Mesothelial cell of epicardium (in vitro differentiated cells): ENCODE data around the gene TEFM. TPM values are rescaled to one million over a fixed set of nuclear protein-coding genes. Genes with fewer than 3 reads are reported as not detected.

Experiments used
- DNase-seq, 2 experiments: peaks; one replicate each; pipeline ENCODE4 v3.0.0; 2021; ENCODE audit warnings: low spot score in 2 of 2; ENCODE audit not compliant: unreplicated experiment in 2 of 2
- H3K27ac Mint-ChIP-seq: 2 replicates; pipeline ENCODE4 v1.8.0; 2021; ENCODE audit warnings: mixed read lengths
- H3K27me3 Mint-ChIP-seq: 2 replicates; pipeline ENCODE4 v1.8.0; 2021; ENCODE audit warnings: low read depth, mixed read lengths
- H3K36me3 Mint-ChIP-seq: 2 replicates; pipeline ENCODE4 v1.8.0; 2021; ENCODE audit warnings: mixed read lengths
- H3K4me1 Mint-ChIP-seq: 2 replicates; pipeline ENCODE4 v1.8.0; 2021; ENCODE audit warnings: mixed read lengths
- H3K4me3 Mint-ChIP-seq: 2 replicates; pipeline ENCODE4 v1.8.0; 2021; ENCODE audit warnings: mild to moderate bottlenecking, moderate library complexity, mixed read lengths
- H3K9me3 Mint-ChIP-seq: 2 replicates; pipeline ENCODE4 v1.8.0; 2021; ENCODE audit warnings: mixed read lengths
- total RNA-seq: library from RNA; stranded (reverse); gene quantifications from 3 replicates; pipeline ENCODE4 v1.2.1, GENCODE V29; 2021
- TF ChIP-seq, protein P1 (sequence below): fragments of 200-600 bp; sonication (generic); IDR thresholded peaks from one replicate; pipeline ENCODE4 v1.5.0; 2021; ENCODE audit warnings: antibody characterized with exemption; ENCODE audit not compliant: unreplicated experiment

The TEFM gene
- total RNA-seq, 1 donor from 2014 or later: 18.2 TPM

GRCh38 chr17:30854146-30854545, 51.9 kb downstream of the TEFM start:
- Mint-ChIP-seq H3K4me1 (no peaks in the 10 kb centered on the region), H3K4me3 (no peak overlapping the region), H3K36me3 (peaks cover 28% of the 10 kb centered on the region), H3K27ac (no peak overlapping the region), H3K27me3 (no peaks in the 10 kb centered on the region), H3K9me3 (no peaks in the 10 kb centered on the region)
- TF ChIP-seq, protein P1, sequence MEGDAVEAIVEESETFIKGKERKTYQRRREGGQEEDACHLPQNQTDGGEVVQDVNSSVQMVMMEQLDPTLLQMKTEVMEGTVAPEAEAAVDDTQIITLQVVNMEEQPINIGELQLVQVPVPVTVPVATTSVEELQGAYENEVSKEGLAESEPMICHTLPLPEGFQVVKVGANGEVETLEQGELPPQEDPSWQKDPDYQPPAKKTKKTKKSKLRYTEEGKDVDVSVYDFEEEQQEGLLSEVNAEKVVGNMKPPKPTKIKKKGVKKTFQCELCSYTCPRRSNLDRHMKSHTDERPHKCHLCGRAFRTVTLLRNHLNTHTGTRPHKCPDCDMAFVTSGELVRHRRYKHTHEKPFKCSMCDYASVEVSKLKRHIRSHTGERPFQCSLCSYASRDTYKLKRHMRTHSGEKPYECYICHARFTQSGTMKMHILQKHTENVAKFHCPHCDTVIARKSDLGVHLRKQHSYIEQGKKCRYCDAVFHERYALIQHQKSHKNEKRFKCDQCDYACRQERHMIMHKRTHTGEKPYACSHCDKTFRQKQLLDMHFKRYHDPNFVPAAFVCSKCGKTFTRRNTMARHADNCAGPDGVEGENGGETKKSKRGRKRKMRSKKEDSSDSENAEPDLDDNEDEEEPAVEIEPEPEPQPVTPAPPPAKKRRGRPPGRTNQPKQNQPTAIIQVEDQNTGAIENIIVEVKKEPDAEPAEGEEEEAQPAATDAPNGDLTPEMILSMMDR: no peak
- DNase-seq: no peak

Other genes starting within 250 kb of the TEFM start
- gene CRLF3, start 81.5 kb downstream of the TEFM start, total RNA-seq: 6.7 to 8.0 TPM (median 7.6 TPM) in 3 replicates
- 9.7 to 11.3 TPM (median 10.6 TPM) in 3 replicates for gene ATAD5, start 74.3 kb downstream of the TEFM start, total RNA-seq
- 0.36 to 2.3 TPM (median 1.9 TPM) in 3 replicates for gene ADAP2, start 15.7 kb upstream of the TEFM start, total RNA-seq
- 15.4 to 15.8 TPM (median 15.7 TPM) in 3 replicates for gene RNF135, start 64.8 kb upstream of the TEFM start, total RNA-seq
- gene NF1, start 188.7 kb upstream of the TEFM start, total RNA-seq: 91.9 to 104 TPM (median 94.5 TPM) in 3 replicates